Measurements from ENCODE around the gene MT4. TPM values are rescaled to one million over a fixed set of nuclear protein-coding genes. Genes with fewer than 3 reads are reported as not detected.

The MT4 gene
- total and polyA plus RNA-seq, 2 donors (not counting 3 experiments of a cell fraction or from before 2014, with no cell fraction given) = not detected

GRCh38 chr16:56547120-56547948, 17.5 kb upstream of the MT4 start:
- no peak overlapping the region for H2AFZ ChIP-seq (ENCODE audit: low read depth, low read length)
- no peaks in the 10 kb centered on the region for H4K20me1 ChIP-seq (replicated peaks; ENCODE audit: control insufficient read depth, extremely low read depth, insufficient read depth, low read length)
- ChIA-PET POLR2A (no interaction called here), CTCF (interaction anchor here (0.8 to 3.0 kb wide), 11 partner anchors 9 to 154 kb away, joined by 3 to 11 read pairs (median 5); no protein-coding TSS in a partner anchor)
- intact Hi-C loops (cut with micrococcal nuclease) = no loop called here
- H3K27me3 ChIP-seq (ENCODE audit: control insufficient read depth in 2 of 2, insufficient read depth in 2 of 2, low read length in 2 of 2) = peaks cover 7% of the 10 kb centered on the region in 2 experiments
- no TSS peak for BruUV-seq (replicated peaks)
- H3K4me2 ChIP-seq (ENCODE audit: insufficient read depth, low read length) = no peak overlapping the region
- no peaks in the 10 kb centered on the region for H3K9me1 ChIP-seq (replicated peaks; ENCODE audit: control insufficient read depth, extremely low read depth, insufficient read depth, low read length)
- no peak overlapping the region for H3K27ac ChIP-seq (ENCODE audit: insufficient read depth, low read depth, low read length)
- TF ChIP-seq MYC (IDR thresholded peaks at IDR 0.05; ENCODE audit: low read depth, low read length) = no peak
- no peak for TF ChIP-seq POLR2AphosphoS5 (IDR thresholded peaks at IDR 0.05; ENCODE audit: insufficient read depth, low read depth, low read length)
- TF ChIP-seq POLR2A (IDR thresholded peaks at IDR 0.05; ENCODE audit: low read depth, low read length) = no peak
- no peak for TF ChIP-seq EZH2 (IDR thresholded peaks at IDR 0.05; ENCODE audit: borderline replicate concordance, low read depth, low read length, severe bottlenecking)
- no peak for TF ChIP-seq JUN (IDR thresholded peaks at IDR 0.05; ENCODE audit: borderline replicate concordance, insufficient read depth, insufficient read length, low read depth)
- TF ChIP-seq MAX (IDR thresholded peaks at IDR 0.05; ENCODE audit: insufficient read depth, insufficient read length) = no peak
- TF ChIP-seq GATA2 (IDR thresholded peaks at IDR 0.05; ENCODE audit: insufficient read depth, insufficient read length, low read depth, low read length) = no peak
- no peak for TF ChIP-seq FOS (IDR thresholded peaks at IDR 0.05; ENCODE audit: borderline replicate concordance, insufficient read depth, low read length)
- TF ChIP-seq CTCF (IDR thresholded peaks at IDR 0.05; ENCODE audit: extremely low read depth in 1 of 2, insufficient read depth in 1 of 2, low read depth in 1 of 2, low read length in 2 of 2) = no peak
- H3K4me1 ChIP-seq (ENCODE audit: control insufficient read depth, extremely low read depth, insufficient read depth, low read length) = peaks cover 4% of the 10 kb centered on the region
- H3K9me3 ChIP-seq (replicated peaks; ENCODE audit: control insufficient read depth, insufficient read depth, low read length) = no peaks in the 10 kb centered on the region
- H3K36me3 ChIP-seq (ENCODE audit: control insufficient read depth in 2 of 2, extremely low read depth in 1 of 2, insufficient read depth in 2 of 2, low read length in 2 of 2) = no peaks in the 10 kb centered on the region
- H3K4me3 ChIP-seq (replicated peaks in 1 of 3; ENCODE audit: insufficient read depth in 1 of 3, low read depth in 1 of 3, low read length in 3 of 3) = no peak overlapping the region
- no peak overlapping the region for H3K9ac ChIP-seq (replicated peaks; ENCODE audit: extremely low read depth, insufficient read depth, low read length)
- DNase-seq (ENCODE audit: low read depth, low spot score) (no peak), FAIRE-seq (no peak)
- no peaks in the 10 kb centered on the region for H3K79me2 ChIP-seq (ENCODE audit: control insufficient read depth, insufficient read depth, low read length)
- dilution Hi-C loops (cut with MboI; ENCODE audit: extremely low pct_ligation_motif_present, low sequenced_read_pairs) = no loop called here

All from endothelial cell of umbilical vein (primary cell).